Stomach smooth muscle (tissue), 2 donors: ENCODE results near the gene AP2A1.
"Not testable (repeated sequence)": the region's sequence is repeated elsewhere in the genome, so short reads cannot be mapped to it uniquely, and the experiment has no call there.

ENCODE experiments used
- H3K27ac ChIP-seq: one replicate; pipeline ENCODE4 v1.7.0; 2013; ENCODE audit warnings: mild to moderate bottlenecking, low read length, inconsistent platforms
- H3K27me3 ChIP-seq, 2 donors: one replicate each; pipeline ENCODE4 v1.7.0; 2013; ENCODE audit warnings: low read length in 2 of 2; ENCODE audit not compliant: insufficient read depth in 2 of 2, control insufficient read depth in 1 of 2
- H3K36me3 ChIP-seq, 2 donors: one replicate each; pipeline ENCODE4 v1.7.0; 2013; ENCODE audit warnings: low read length in 2 of 2; ENCODE audit not compliant: control insufficient read depth in 2 of 2, insufficient read depth in 2 of 2
- H3K4me1 ChIP-seq: one replicate; pipeline ENCODE4 v1.7.0; 2013; ENCODE audit warnings: low read length; ENCODE audit not compliant: control insufficient read depth, insufficient read depth
- H3K4me3 ChIP-seq, 2 donors: one replicate each; pipeline ENCODE4 v1.7.0; 2013; ENCODE audit warnings: low read length in 2 of 2
- H3K9ac ChIP-seq, 2 donors: one replicate each; pipeline ENCODE4 v1.7.0; 2013; ENCODE audit warnings: low read length in 2 of 2, mild to moderate bottlenecking in 1 of 2
- H3K9me3 ChIP-seq, 2 donors: one replicate each; pipeline ENCODE4 v1.7.0; 2013; ENCODE audit warnings: low read length in 2 of 2; ENCODE audit not compliant: control insufficient read depth in 2 of 2
- donor health status: healthy.
- donor health status: Pancreatic carcinoma.

AP2A1 gene

DNA sequence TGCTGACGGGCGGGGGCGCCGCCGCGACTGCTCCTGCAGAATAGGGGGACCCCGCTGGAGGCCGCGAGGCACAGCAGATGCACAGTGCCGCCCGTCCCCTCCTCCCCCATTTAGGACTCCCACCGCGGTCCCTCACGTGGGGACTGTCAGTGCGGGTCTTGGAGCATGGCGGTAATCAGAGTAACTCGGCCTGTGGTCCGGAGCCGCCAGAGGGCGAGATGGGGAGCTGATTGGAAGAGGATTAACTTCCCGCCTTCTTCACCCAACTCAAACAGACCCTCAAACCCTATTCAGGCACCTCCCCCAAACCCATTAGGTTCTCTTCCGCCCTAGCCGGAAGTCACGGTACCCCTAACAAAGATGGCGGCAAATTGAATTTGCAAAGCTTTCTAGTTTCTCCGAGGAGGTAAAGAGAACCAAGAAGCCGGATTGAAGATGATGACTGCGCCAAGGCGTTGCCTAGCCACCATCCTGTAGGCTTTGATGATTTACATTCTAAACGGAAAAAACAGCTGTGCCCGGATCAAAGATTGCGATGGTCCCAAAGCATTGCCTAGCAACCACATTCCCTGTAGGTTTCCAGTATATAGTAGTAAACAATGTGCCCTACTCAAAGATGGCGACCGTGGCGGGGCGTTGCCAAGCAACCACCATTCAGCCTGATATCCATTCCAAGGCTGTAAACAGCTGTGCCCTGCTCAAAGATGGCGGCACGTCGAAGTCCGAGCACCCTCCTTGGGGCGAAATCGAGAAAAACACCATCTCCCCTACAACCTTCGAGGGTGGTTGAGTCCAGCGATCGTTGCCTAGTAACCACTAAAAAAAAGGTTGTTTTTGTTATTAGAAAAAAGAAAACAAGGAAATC, 46.4 kb downstream of the AP2A1 start, which contains the start of gene FUZ:
Gene FUZ (minus strand): TSS at position 296 of the 865 bp plus-strand sequence. CDS start 186 bp downstream, at position 110.
- Histone ChIP-seq H3K4me3 (peak within 1 kb of the TSS; percentile 93 to 97), H3K27me3 (no peaks in the 10 kb centered on the region), H3K36me3 (no peaks in the 10 kb centered on the region), H3K4me1 (peaks cover 24% of the 10 kb centered on the region), H3K9ac (peak within 1 kb of the TSS; percentile 80 to 95), H3K27ac (peak within 1 kb of the TSS; percentile 86), H3K9me3 (no peaks in the 10 kb centered on the region)

- Histone ChIP-seq H3K36me3 (no peaks in the 10 kb centered on the region), H3K4me3 (peak overlapping the region; percentile 93 to 97), H3K9ac (peak overlapping the region in 1 of 2 donors; percentile 95), H3K27ac (peak overlapping the region; percentile 86), H3K27me3 (no peaks in the 10 kb centered on the region), H3K4me1 (peaks cover 24% of the 10 kb centered on the region), H3K9me3 (no peaks in the 10 kb centered on the region)
Observed at GRCh38 chr19:49814010-49814409, 47.2 kb downstream of the AP2A1 start.

DNA sequence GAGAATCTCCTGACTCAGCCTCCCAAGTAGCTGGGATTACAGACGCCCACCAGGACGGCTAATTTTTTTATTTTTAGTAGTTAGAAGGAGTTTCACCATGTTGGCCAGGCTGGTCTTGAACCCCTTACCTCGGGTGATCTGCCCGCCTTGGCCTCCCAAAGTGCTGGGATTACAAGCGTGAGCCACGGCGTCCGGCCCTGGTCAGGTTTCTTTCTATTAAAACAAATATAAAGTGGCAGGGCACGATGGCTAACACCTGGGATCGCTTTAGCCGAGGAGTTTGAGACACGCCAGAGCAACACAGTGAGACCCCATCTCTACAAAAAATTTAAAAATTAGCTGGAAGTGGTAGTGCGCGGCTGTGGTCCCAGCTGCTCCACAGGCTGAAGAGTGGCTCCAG, 49.8 kb downstream of the AP2A1 start:
- H3K4me1 ChIP-seq, result peaks cover 20% of the 10 kb centered on the region
- H3K27me3 ChIP-seq, result no peaks in the 10 kb centered on the region
- H3K27ac ChIP-seq, result peak overlapping the region; percentile 92
- H3K9me3 ChIP-seq, result no peaks in the 10 kb centered on the region
- no peak overlapping the region for H3K9ac ChIP-seq
- peaks cover 0 to 5% of the 10 kb centered on the region in 2 donors for H3K36me3 ChIP-seq
- peak overlapping the region in 1 of 2 donors; percentile 96 for H3K4me3 ChIP-seq

DNA sequence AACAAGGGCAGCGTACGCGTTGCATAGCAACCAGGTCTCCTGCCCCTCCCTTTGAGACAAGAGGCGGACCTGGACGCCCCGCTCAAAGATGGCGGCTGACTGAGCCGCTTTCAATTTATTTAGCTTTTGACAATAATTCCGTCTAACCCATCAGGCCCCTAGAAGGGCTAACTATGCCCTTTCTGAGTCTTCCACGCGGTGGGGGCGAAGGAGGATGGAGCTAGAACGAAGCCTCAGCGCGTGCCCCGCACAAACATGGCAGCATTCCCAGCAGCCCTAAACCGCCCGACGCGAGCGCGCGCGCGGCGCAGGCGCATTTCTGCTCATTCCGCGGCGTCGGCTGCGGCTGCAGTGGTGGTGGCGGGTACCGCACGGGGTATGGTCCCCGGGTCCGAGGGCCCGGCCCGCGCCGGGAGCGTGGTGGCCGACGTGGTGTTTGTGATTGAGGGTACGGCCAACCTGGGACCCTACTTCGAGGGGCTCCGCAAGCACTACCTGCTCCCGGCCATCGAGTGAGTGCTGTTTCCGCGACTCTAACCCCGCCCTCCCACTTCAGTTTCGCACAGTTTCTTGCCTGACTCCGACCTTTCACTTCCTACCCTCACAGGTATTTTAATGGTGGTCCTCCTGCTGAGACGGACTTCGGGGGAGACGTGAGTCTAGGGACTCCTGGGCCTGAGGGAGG, 51.3 kb downstream of the AP2A1 start, which contains the start of gene MED25:
Gene MED25 (plus strand): TSS at position 326 of the 685 bp plus-strand sequence. CDS start 53 bp downstream, at position 379.
- Histone ChIP-seq H3K36me3 (peaks cover 0 to 6% of the 10 kb centered on the region in 2 donors), H3K27me3 (no peaks in the 10 kb centered on the region), H3K27ac (peak within 1 kb of the TSS; percentile 92), H3K9me3 (no peaks in the 10 kb centered on the region), H3K4me3 (peak within 1 kb of the TSS; percentile 83 to 96), H3K9ac (peak within 1 kb of the TSS; percentile 92 to 93), H3K4me1 (peaks cover 12% of the 10 kb centered on the region)

DNA sequence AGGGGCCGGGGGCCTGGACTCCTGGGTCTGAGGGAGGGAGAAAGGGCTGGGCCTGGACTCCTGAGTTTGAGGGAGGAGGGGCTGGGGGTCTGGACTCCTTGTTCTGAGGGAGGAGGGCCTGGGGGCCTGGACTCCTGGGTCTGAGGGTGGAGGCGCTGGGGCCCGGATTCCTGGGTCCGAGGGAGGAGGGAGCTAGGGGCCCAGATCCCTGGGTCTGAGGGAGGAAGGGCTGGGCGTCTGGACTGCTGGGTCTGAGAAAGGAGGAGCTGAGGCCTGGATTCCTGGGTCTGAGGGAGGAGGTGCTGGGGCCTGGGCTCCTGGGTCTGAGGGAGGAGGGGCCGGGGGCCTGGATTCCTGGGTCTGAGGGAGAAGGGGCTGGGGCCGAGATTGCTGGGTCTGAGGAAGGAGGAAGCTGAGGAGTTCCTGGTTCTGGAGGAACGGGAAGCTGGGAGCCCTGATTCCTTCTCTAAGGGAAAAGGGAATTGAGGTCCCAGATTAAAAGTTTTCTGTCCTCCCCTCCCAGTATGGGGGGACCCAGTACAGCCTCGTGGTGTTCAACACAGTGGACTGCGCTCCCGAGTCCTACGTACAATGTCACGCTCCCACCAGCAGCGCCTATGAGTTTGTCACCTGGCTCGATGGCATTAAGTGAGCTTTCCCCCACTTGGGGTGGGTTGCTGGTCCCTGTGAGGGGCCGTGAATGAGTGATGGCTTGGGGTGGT, 52.0 kb downstream of the AP2A1 start:
- peak overlapping the region; percentile 92 for H3K27ac ChIP-seq
- H3K4me1 ChIP-seq, result peaks cover 12% of the 10 kb centered on the region
- H3K9ac ChIP-seq, result peak overlapping the region; percentile 92 to 93
- no peaks in the 10 kb centered on the region for H3K9me3 ChIP-seq
- peaks cover 0 to 12% of the 10 kb centered on the region in 2 donors for H3K36me3 ChIP-seq
- H3K27me3 ChIP-seq, result no peaks in the 10 kb centered on the region
- H3K4me3 ChIP-seq, result peak overlapping the region; percentile 83 to 96

DNA sequence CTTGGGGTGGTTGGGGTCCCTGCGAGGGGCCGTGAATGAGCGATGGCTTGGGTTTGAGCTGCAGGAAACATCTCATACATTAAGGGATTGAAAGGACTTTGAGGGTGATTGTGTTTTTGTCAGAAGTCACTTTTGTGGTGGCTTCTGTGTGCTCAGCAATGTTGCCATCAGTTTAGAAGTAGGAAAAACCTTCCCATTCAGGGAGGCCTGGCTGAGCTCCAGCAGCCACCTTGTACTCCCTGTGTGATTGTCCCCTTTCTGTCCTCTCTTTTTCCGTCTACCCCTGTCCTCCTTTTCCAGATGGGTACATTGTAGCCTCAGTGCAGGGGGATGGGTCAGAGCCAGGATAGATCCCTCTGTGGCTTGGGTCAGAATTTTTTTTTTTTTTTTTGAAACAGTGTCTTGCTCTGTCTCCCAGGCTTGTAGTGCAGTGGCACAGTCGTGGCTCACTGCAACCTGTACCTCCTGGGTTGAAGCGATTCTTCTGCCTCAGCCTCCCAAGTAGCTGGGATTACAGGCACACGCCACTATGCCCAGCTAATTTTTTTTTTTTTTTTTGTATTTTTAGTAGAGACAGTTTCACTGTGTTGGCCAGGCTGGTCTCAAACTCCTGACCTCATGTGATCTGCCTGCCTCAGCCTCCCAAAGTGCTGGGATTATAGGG, 52.8 kb downstream of the AP2A1 start:
- peaks cover 4 to 15% of the 10 kb centered on the region in 2 donors for H3K36me3 ChIP-seq
- not testable (repeated sequence) for H3K27me3 ChIP-seq, H3K9me3 ChIP-seq, H3K27ac ChIP-seq
- peak overlapping the region; percentile 92 to 93 for H3K9ac ChIP-seq
- peaks cover 12% of the 10 kb centered on the region for H3K4me1 ChIP-seq
- peak overlapping the region in 1 of 2 donors; percentile 96 for H3K4me3 ChIP-seq

DNA sequence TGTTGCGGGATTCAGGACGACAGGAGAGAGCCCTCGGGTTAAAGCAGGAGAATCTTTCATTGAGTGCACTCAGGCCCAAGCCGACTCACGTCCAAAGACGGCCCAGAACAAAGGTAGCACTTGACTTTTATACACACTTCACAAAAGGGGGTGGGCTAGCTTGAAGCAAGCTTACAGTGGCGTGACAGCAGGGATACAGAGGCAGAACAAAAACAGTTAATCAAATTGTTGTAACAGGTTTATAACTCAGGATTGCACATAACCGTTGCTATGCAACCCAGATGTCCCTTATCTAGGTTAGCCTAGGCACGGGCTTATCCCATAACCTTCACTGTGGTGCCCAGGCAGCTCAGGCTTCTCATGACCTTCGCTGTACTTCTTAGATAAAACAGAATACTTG, 53.3 kb downstream of the AP2A1 start:
- Histone ChIP-seq H3K27ac (no peak overlapping the region), H3K9me3 (no peaks in the 10 kb centered on the region), H3K36me3 (peaks cover 4 to 15% of the 10 kb centered on the region in 2 donors), H3K9ac (no peak overlapping the region), H3K4me1 (peaks cover 12% of the 10 kb centered on the region), H3K4me3 (no peak overlapping the region), H3K27me3 (no peaks in the 10 kb centered on the region)

DNA sequence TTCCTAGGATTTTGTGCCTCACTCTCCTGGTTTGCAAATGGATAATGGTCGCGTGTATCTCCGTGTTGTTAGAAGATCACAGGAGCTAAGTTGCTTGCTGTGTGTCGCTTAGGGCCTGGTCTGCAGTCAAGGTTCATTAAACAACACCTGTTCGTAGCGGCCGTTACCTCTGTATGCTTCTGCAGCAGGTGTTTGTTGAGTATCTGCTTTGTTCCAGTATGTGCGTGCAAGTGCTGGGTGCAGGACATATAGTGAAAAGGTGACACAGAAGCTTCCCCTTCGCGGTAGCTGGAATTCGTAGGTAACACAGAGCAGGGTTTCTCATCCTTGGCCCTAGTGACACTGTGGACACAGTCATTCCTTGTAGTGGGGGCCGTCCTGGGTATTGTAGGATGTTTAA, 56.7 kb downstream of the AP2A1 start:
- H3K36me3 ChIP-seq, result peaks cover 14 to 25% of the 10 kb centered on the region in 2 donors

DNA sequence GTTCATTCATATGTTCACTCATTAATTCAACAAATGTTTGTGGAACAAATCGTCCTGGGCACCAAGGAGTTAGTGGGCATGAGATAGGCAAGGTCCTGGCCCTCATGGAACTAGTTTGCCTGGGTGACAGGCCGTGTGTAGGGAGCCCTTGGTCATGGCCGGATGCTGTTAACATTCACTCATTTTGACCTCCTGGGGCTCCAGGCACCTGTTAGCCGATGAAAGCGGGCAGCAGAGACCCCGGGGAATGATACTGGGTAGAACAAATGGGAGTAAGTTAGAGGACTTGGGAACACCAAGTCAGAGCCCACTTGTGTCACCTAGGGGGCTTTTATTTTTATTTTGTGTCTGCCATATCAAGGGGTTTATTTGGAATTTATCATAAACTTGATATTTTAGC, 57.9 kb downstream of the AP2A1 start:
- H3K4me1 ChIP-seq, result no peaks in the 10 kb centered on the region
- H3K9ac ChIP-seq, result no peak overlapping the region
- no peaks in the 10 kb centered on the region for H3K27me3 ChIP-seq
- no peak overlapping the region for H3K4me3 ChIP-seq
- H3K9me3 ChIP-seq, result no peaks in the 10 kb centered on the region
- no peak overlapping the region for H3K27ac ChIP-seq
- peaks cover 18 to 31% of the 10 kb centered on the region in 2 donors for H3K36me3 ChIP-seq

More for the DNA sequence above, 56.7 kb downstream of the AP2A1 start:
- Histone ChIP-seq H3K27me3 (no peaks in the 10 kb centered on the region), H3K4me1 (peaks cover 10% of the 10 kb centered on the region), H3K9me3 (no peaks in the 10 kb centered on the region), H3K9ac (no peak overlapping the region), H3K4me3 (no peak overlapping the region), H3K27ac (no peak overlapping the region)

- Histone ChIP-seq H3K27ac (no peak overlapping the region), H3K9ac (no peak overlapping the region), H3K4me1 (no peaks in the 10 kb centered on the region), H3K36me3 (peaks cover 23 to 35% of the 10 kb centered on the region in 2 donors), H3K9me3 (no peaks in the 10 kb centered on the region), H3K4me3 (no peak overlapping the region), H3K27me3 (no peaks in the 10 kb centered on the region)
Observed at GRCh38 chr19:49827034-49827433, 60.2 kb downstream of the AP2A1 start.
